Ishikawa (cell line): Measurements from ENCODE around the gene ELMO1.

Experiments used
- CEBPB ChIP-seq: IDR thresholded peaks from 2 replicates; pipeline ENCODE4 v1.6.1; 2012
- CREB1 ChIP-seq: IDR thresholded peaks from 2 replicates; pipeline ENCODE4 v1.6.1; 2012; ENCODE audit warnings: low read depth
- EGR1 ChIP-seq: IDR thresholded peaks from 2 replicates; pipeline ENCODE4 v1.6.1; 2012
- EP300 ChIP-seq: IDR thresholded peaks from 2 replicates; pipeline ENCODE4 v1.6.1; 2012; ENCODE audit warnings: borderline replicate concordance
- FOXM1 ChIP-seq: IDR thresholded peaks from 2 replicates; pipeline ENCODE4 v1.6.1; 2012; ENCODE audit warnings: low read depth, borderline replicate concordance
- NFIC ChIP-seq: IDR thresholded peaks from 2 replicates; pipeline ENCODE4 v1.6.1; 2012
- RAD21 ChIP-seq: IDR thresholded peaks from 2 replicates; pipeline ENCODE4 v1.6.1; 2012; ENCODE audit warnings: low read depth
- REST ChIP-seq: IDR thresholded peaks from 2 replicates; pipeline ENCODE4 v1.6.1; 2012; ENCODE audit warnings: low read depth, mild to moderate bottlenecking
- TAF1 ChIP-seq: IDR thresholded peaks from 2 replicates; pipeline ENCODE4 v1.6.1; 2012; ENCODE audit warnings: low read depth, mild to moderate bottlenecking
- TCF12 ChIP-seq: IDR thresholded peaks from 2 replicates; pipeline ENCODE4 v1.6.1; 2012; ENCODE audit warnings: low read depth
- USF1 ChIP-seq: IDR thresholded peaks from 2 replicates; pipeline ENCODE4 v1.6.1; 2012
- YY1 ChIP-seq: IDR thresholded peaks from 2 replicates; pipeline ENCODE4 v1.6.1; 2012; ENCODE audit warnings: low read depth

DNA sequence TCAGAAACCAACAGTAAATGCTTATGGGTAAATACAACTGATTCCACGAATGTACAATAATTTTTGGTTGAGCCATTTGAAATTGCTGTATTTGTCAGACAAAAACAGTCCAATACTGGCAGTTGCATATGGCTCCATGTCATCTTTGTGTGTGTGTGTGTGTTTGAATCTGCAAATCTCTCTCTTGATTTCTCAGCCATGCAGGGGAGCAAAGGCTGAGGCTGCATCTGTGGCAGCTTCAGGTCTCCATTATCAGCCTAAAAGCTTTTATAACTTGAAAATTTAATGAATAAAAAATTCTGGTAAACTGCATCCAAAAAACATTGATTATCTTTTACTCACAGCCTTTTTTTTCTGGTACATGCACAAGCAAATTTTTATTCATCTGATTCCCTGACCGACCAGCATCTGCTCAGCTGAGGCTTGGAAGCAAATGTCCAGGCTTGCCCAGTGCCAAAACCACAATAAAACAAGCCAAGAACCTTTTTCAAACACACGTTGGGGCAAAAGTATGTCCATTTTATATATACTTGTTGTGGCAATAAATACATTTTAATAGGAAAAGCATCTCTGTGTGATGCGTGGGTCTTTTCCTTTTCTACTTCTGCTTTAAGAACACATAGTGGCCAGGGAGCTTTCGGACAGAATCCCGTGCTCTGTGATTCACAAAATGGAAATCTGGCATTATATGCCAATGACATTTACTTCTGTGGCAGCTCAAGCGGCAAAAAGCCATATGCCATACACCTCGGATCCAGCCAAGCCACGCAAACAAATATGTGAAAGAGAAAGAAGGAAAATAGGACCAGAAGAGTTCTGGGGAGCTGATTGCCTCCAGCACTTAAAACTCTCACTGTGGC, 448.8 kb downstream of the ELMO1 start:
- TF ChIP-seq CEBPB (no peak), YY1 (no peak), NFIC (no peak), TAF1 (no peak), TCF12 (no peak), CREB1 (no peak), USF1 (no peak), REST (no peak), RAD21 (no peak), EP300 (no peak), EGR1 (no peak), FOXM1 (no peak)
